ENCODE measurements around the gene CRISPLD2. TPM values are rescaled to one million over a fixed set of nuclear protein-coding genes. Genes with fewer than 3 reads are reported as not detected.
A peak's percentile ranks its signal among the peaks of the same experiment; 100 is the strongest.

Gene CRISPLD2
- total RNA-seq, 4 donors from 2014 or later = 6.0 to 166 (median 24.2) TPM

DNA sequence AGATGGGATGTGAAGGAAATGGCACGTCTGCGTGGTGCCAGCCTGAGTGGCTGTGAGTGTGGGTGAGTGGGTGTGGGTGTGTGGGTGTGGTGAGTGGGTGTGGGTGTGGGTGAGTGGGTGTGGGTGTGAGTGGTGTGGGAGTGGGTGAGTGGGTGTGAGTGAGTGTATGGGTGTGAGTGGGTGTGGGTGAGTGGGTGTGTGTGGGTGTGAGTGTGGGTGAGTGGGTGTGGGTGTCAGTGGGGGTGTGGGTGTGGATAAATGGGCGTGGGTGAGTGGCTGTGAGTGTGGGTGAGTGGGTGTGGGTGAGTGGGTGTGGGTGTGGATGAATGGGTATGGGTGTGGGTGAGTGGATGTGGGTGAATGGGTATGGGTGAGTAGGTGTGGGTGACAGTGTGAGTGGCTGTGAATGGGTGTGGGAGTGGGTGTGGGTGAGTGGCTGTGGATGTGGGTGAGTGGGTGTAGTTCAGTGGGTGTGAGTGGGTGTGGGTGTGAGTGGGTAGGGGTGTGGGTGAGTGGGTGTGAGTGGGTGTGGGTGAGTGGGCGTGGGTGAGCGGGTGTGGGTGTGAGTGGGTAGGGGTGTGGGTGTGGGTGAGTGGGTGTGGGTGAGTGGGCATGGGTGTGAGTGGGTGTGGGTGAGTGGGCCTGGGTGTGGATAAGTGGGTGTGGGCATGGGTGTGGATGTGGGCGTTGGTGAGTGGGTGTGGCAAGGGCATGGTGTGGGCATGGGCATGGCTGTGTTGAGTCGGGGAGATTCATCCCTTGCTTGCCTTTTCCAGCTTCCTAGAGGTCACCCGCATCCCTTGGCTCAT is 110.7 kb downstream of the CRISPLD2 start:
- Histone ChIP-seq H3K27me3 (no peaks in the 10 kb centered on the region), H3K27ac (peak overlapping the region in 2 of 4 donors; percentile 5 to 54), H3K4me3 (no peak overlapping the region), H3K36me3 (no peaks in the 10 kb centered on the region), H3K4me1 (peaks cover 7 to 40% (median 15%) of the 10 kb centered on the region in 3 donors), H3K9me3 (no peaks in the 10 kb centered on the region)
- WGBS, 2 donors = 59 to 66% methylated on average over 6 to 7 of the region's 8 CpGs
- intact Hi-C loops (cut with DNase I) = no loop called here
- TF ChIP-seq, protein P1, sequence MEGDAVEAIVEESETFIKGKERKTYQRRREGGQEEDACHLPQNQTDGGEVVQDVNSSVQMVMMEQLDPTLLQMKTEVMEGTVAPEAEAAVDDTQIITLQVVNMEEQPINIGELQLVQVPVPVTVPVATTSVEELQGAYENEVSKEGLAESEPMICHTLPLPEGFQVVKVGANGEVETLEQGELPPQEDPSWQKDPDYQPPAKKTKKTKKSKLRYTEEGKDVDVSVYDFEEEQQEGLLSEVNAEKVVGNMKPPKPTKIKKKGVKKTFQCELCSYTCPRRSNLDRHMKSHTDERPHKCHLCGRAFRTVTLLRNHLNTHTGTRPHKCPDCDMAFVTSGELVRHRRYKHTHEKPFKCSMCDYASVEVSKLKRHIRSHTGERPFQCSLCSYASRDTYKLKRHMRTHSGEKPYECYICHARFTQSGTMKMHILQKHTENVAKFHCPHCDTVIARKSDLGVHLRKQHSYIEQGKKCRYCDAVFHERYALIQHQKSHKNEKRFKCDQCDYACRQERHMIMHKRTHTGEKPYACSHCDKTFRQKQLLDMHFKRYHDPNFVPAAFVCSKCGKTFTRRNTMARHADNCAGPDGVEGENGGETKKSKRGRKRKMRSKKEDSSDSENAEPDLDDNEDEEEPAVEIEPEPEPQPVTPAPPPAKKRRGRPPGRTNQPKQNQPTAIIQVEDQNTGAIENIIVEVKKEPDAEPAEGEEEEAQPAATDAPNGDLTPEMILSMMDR (IDR thresholded peaks at IDR 0.05) = no peak
- no peak for TF ChIP-seq POLR2A (IDR thresholded peaks at IDR 0.05)
- DNase-seq = no peak

DNA sequence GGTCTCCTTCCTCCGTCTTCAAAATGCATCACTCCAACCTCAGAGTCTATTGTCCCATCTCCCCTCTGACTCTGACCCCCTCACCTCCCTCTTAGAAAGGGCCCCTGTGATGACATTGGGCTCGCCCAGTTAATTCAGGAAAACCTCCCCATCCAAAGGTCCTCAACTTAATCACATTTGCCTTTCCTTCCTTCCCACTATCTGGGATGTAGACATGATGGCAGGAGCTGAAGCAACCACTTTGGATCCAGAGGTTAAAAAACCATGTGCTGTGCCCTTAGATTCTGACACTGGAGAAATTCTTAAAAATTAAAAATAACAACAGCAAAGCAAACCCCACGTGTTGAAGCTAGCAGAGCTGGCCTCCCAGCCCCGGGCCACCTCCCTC is 111.3 kb downstream of the CRISPLD2 start:
- DNase-seq = no peak
- Histone ChIP-seq H3K9me3 (no peaks in the 10 kb centered on the region), H3K27me3 (no peaks in the 10 kb centered on the region), H3K27ac (no peak overlapping the region), H3K36me3 (no peaks in the 10 kb centered on the region), H3K4me1 (peaks cover 7 to 37% (median 15%) of the 10 kb centered on the region in 3 donors), H3K4me3 (no peak overlapping the region)
- WGBS, 2 donors = 87 to 94% methylated on average over 4 of the region's 4 CpGs
- TF ChIP-seq POLR2A (IDR thresholded peaks at IDR 0.05) = no peak
- TF ChIP-seq, protein P1 (IDR thresholded peaks at IDR 0.05) = no peak
- intact Hi-C loops (cut with DNase I) = no loop called here

DNA sequence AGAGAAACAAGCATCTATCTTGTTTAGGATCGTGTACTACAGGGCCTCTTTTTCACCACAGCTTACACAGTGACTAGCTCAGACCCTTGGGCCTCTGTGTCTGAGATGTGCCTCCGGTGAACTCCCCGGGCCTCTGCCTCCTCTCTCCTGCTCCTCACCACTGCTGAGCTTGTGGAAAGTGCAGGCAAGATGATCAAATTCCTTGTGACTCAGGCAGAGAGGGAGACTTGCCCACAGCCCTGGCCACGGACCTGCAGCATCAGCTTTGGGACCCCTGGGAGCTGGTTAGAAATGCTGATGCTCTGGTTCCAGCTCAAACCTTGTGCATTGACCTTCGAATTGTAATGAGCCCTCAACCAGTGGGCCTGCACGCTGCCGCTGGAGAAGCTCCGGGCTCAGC is 111.7 kb downstream of the CRISPLD2 start:
- 86 to 99% methylated on average over 6 to 7 of the region's 8 CpGs for WGBS, 2 donors
- TF ChIP-seq POLR2A (IDR thresholded peaks at IDR 0.05) = no peak
- TF ChIP-seq, protein P1 (IDR thresholded peaks at IDR 0.05) = no peak
- intact Hi-C loops (cut with DNase I) = no loop called here
- no peak overlapping the region for H3K27ac ChIP-seq
- H3K27me3 ChIP-seq = no peaks in the 10 kb centered on the region
- DNase-seq = no peak
- no peaks in the 10 kb centered on the region for H3K36me3 ChIP-seq
- H3K9me3 ChIP-seq = no peaks in the 10 kb centered on the region
- peaks cover 7 to 37% (median 15%) of the 10 kb centered on the region in 3 donors for H3K4me1 ChIP-seq
- H3K4me3 ChIP-seq = no peak overlapping the region

DNA sequence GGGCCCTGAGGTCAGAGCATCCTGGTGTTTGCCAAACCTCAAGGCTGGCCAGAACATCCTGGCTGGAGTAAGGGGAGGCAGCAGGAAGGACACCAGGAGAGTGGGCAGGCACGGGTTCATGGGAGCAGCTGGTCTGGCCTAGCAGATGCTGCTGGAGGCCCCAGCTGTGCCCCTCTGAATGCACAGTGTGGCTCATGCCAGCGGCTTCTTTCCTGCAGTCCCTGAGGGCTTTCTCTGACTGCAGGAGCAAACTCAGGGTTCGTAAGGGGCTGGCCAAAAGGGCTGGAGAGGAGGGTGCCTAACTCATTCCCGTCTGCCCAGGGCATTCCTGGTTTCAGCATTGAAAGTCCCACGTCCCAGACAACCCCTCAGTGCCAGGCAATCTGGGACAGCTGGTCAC is 112.9 kb downstream of the CRISPLD2 start:
- H3K4me3 ChIP-seq = no peak overlapping the region
- intact Hi-C loops (cut with DNase I) = no loop called here
- peaks cover 7 to 37% (median 15%) of the 10 kb centered on the region in 3 donors for H3K4me1 ChIP-seq
- H3K9me3 ChIP-seq = no peaks in the 10 kb centered on the region
- no peaks in the 10 kb centered on the region for H3K27me3 ChIP-seq
- H3K36me3 ChIP-seq = no peaks in the 10 kb centered on the region
- WGBS, 2 donors = 61 to 68% methylated on average over 4 to 5 of the region's 5 CpGs
- peak overlapping the region in 1 of 4 donors; percentile 35 for H3K27ac ChIP-seq
- TF ChIP-seq, protein P1 (IDR thresholded peaks at IDR 0.05) = no peak
- no peak for TF ChIP-seq POLR2A (IDR thresholded peaks at IDR 0.05)
- no peak for DNase-seq

DNA sequence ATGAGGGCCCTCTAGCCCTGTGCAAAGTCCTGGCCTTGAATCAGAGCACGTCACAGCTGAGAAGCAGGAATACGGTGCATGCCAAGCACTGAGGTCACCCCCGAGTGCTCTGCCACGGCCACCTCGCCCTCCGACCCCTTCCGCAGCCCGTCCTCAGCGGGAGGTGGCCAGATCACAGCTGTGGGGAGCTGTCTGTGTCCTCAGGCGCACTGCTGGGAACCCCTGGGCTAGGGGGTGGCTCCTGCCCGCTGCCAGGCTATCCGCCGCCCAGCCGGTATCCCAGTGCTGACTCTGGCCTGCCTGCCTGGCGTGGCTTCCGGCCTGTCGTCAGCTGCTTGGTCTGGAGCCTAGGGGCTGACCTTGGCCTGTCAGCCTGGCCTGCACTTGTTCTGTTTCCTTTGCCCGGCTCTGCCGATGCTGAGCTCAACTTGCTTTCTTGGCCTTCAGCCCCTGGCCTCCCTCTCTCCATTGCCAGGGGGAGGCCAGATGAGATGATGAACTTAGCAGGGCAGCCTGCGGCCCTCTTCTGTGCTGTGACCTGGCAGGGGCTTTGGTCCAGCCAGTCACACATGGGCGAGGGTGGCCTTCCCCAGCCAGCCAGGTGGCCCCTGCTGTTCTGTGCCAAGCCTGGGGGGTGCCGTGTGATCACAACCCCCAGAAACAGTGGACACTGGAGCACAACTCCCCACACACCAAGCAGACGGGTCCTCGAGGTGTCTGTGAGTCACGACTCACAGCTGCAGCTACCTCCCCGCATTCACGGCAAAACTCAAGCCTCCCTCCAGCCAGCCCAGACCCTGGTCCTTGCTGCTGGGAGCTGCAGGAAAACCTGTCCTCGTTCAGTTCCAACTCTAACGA is 114.2 kb downstream of the CRISPLD2 start:
- Histone ChIP-seq H3K27me3 (no peaks in the 10 kb centered on the region), H3K9me3 (no peaks in the 10 kb centered on the region), H3K4me3 (no peak overlapping the region), H3K4me1 (peaks cover under 1 to 23% (median 7%) of the 10 kb centered on the region in 3 donors), H3K36me3 (no peaks in the 10 kb centered on the region), H3K27ac (peak overlapping the region in 3 of 4 donors; percentile 35 to 68 (median 62))
- no peak for DNase-seq
- 71 to 84% methylated on average over 6 to 16 of the region's 29 CpGs for WGBS, 2 donors
- no peak for TF ChIP-seq POLR2A (IDR thresholded peaks at IDR 0.05)
- TF ChIP-seq, protein P1 (IDR thresholded peaks at IDR 0.05) = no peak
- intact Hi-C loops (cut with DNase I) = no loop called here
